ENCODE measurements around the gene HRCT1.

The HRCT1 gene

DNA sequence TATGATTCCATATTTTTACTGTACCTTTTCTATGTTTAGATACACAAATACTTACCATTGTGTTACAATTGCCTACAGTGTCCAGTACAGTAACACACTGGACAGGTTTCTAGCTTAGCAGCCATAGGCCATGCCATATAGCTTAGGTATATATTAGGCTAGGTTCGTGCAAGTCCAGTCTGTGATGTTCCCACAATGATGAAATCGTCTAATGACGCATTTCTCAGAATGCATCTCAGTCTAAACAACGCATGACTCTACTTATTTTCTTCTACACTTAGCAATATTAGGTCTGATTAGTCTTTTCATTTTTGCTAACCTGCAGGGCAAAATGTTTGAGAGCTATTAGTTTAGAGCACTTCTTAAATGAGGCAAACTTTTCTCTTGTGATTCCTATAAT lies 29.3 kb downstream of the HRCT1 start:
- ChIA-PET CTCF (no interaction called here), POLR2A (no interaction called here)
- DNase-seq (ENCODE audit: extremely low spot score) = no peak
- TF ChIP-seq FOXK2 (IDR thresholded peaks at IDR 0.05) (no peak), ARNT (IDR thresholded peaks at IDR 0.05) (no peak), SUZ12 (IDR thresholded peaks at IDR 0.05) (no peak), FOXA1 (IDR thresholded peaks at IDR 0.05) (no peak), ZNF384 (IDR thresholded peaks at IDR 0.05) (no peak), NFRKB (IDR thresholded peaks at IDR 0.05) (no peak), TARDBP (IDR thresholded peaks at IDR 0.05) (no peak), L3MBTL2 (conservative IDR thresholded peaks at IDR 0.05) (no peak), HDGF (IDR thresholded peaks at IDR 0.05; ENCODE audit: borderline replicate concordance) (no peak), FOXM1 (IDR thresholded peaks at IDR 0.05; ENCODE audit: borderline replicate concordance) (no peak)

DNA sequence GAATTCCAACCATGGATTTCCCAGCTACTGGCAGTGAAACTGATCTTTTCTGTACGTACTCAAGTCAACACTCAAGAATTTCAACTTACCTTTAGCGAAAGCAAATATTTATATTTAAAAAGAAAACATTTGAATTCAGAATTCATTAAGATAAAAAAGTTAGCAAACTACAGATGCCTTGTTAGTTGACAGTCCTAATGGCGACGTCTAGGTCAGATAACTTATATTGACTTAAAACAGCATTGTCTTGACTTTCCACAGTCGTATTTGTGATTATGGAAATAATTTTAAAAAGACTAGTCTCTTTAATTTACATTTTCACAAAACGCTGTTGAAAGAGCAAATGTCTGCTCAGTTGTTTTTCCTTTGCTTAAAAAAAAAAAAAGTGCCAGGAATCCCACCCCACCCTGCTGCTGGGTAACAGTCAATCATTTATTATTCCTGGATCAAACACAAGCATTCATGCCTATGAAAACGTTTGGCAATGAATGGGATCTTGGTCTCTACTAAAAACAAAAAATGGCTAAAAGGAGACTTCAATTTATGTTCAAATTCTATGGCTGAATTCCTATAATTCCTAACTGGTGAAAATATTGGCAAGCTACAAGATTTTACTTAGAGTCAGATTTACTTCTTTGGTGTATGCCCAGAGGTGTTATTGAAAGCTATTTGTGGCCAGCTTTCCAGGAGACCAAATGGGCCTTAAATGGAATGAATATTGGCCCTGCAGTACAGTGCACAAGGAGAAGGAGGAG lies 29.9 kb downstream of the HRCT1 start:
- POLR2A ChIA-PET = no interaction called here
- DNase-seq (ENCODE audit: extremely low spot score) = no peak
- TF ChIP-seq LEF1 (IDR thresholded peaks at IDR 0.05; ENCODE audit: borderline replicate concordance) (no peak), HDGF (IDR thresholded peaks at IDR 0.05; ENCODE audit: borderline replicate concordance) (no peak), NFRKB (IDR thresholded peaks at IDR 0.05) (no peak), SP1 (IDR thresholded peaks at IDR 0.05) (no peak), FOXA1 (IDR thresholded peaks at IDR 0.05) (no peak), FOXM1 (IDR thresholded peaks at IDR 0.05; ENCODE audit: borderline replicate concordance) (no peak), CTBP1 (IDR thresholded peaks at IDR 0.05; ENCODE audit: borderline replicate concordance) (no peak), ARNT (IDR thresholded peaks at IDR 0.05) (no peak), FOXK2 (IDR thresholded peaks at IDR 0.05) (no peak), ELF4 (IDR thresholded peaks at IDR 0.05) (no peak), BHLHE40 (IDR thresholded peaks at IDR 0.05; ENCODE audit: borderline replicate concordance) (no peak), ZNF384 (IDR thresholded peaks at IDR 0.05) (no peak), PKNOX1 (IDR thresholded peaks at IDR 0.05) (no peak), SUZ12 (IDR thresholded peaks at IDR 0.05) (no peak), L3MBTL2 (conservative IDR thresholded peaks at IDR 0.05) (no peak), TARDBP (IDR thresholded peaks at IDR 0.05) (no peak)
- CTCF ChIA-PET = no interaction called here

DNA sequence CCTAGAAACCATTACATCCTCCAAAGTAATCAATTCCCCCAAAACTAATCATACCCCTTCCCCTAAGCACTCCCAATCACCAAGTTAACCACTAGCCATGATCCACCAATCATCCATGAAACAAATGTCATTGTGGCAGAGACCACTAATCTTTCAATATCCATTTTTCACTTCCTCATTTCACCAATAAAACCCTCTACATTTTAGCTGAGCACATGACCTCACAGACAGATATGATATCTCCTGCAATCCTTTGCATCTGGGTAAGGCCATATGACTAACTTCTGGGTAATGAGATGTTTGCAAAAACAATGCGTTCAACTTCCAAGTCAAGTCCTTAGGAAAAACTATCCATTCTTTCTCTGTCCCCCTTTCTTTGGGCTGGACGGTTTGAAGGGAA lies 31.2 kb downstream of the HRCT1 start:
- TF ChIP-seq FOXM1 (IDR thresholded peaks at IDR 0.05; ENCODE audit: borderline replicate concordance) (no peak), SP1 (IDR thresholded peaks at IDR 0.05) (no peak), PKNOX1 (IDR thresholded peaks at IDR 0.05) (no peak), ELF4 (IDR thresholded peaks at IDR 0.05) (no peak)
- CTCF ChIA-PET = no interaction called here
- POLR2A ChIA-PET = no interaction called here

DNA sequence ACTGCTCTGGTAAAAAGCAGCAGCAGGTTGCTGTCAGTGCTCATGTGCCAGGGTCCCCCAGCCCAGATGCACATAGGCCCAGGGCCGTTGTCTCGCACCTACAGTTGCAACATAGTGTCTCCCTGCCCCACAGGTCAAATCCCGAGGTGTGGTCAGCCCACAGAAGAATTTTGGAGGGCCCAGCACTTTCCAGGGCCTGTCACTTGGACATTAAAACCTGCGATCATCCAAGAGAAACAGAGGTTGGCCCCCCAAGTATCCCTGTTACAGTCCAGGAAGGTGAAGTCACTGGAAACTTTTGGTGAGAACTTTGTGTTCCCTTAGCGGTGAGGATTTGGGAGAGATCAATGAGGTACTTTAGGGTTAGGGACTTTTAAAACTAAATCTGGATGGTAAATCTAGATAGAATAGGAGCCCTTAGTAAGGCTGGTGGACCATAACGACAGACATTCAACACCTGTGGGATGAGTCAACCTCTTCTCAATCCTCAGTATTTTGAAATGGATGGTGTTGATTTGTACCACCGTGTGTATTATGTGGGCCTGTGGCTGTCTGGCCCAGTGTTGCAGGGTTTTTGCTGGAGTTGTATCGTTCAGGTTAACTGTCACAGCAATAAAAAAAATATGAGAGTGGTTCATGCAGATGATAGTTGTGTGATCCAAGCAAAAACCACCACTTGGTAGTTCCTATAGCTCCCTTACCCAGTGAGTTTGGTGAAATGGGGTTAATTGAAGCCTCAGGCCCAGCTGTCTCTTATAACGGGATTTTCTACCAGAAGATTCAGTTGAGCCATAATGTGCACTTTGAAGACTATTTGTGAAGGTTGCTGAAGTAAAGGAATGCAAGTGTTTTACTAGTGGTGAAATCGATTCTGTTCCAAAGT lies 32.7 kb downstream of the HRCT1 start:
- POLR2A ChIA-PET = no interaction called here
- CTCF ChIA-PET = no interaction called here
- TF ChIP-seq ZNF384 (IDR thresholded peaks at IDR 0.05) (no peak), BHLHE40 (IDR thresholded peaks at IDR 0.05; ENCODE audit: borderline replicate concordance) (no peak), ELF4 (IDR thresholded peaks at IDR 0.05) (no peak), SP1 (IDR thresholded peaks at IDR 0.05) (no peak), FOXA1 (IDR thresholded peaks at IDR 0.05) (no peak), ARNT (IDR thresholded peaks at IDR 0.05) (no peak), LEF1 (IDR thresholded peaks at IDR 0.05; ENCODE audit: borderline replicate concordance) (no peak), SUZ12 (IDR thresholded peaks at IDR 0.05) (no peak), PKNOX1 (IDR thresholded peaks at IDR 0.05) (no peak), TARDBP (IDR thresholded peaks at IDR 0.05) (no peak), CTBP1 (IDR thresholded peaks at IDR 0.05; ENCODE audit: borderline replicate concordance) (no peak), NFRKB (IDR thresholded peaks at IDR 0.05) (no peak), FOXM1 (IDR thresholded peaks at IDR 0.05; ENCODE audit: borderline replicate concordance) (no peak), HDGF (IDR thresholded peaks at IDR 0.05; ENCODE audit: borderline replicate concordance) (no peak), L3MBTL2 (conservative IDR thresholded peaks at IDR 0.05) (no peak), FOXK2 (IDR thresholded peaks at IDR 0.05) (no peak)
- DNase-seq (ENCODE audit: extremely low spot score) = no peak

More for the DNA sequence above, 31.2 kb downstream of the HRCT1 start:
- no peak for DNase-seq (ENCODE audit: extremely low spot score)

GRCh38 chr9:35939679-35940250 lies 33.8 kb downstream of the HRCT1 start:
- POLR2A ChIA-PET = no interaction called here
- no peak for DNase-seq (ENCODE audit: extremely low spot score)
- CTCF ChIA-PET = no interaction called here
- no peak for TF ChIP-seq LEF1 (IDR thresholded peaks at IDR 0.05; ENCODE audit: borderline replicate concordance)
- no peak for TF ChIP-seq FOXA1 (IDR thresholded peaks at IDR 0.05)
- no peak for TF ChIP-seq L3MBTL2 (conservative IDR thresholded peaks at IDR 0.05)
- no peak for TF ChIP-seq NFRKB (IDR thresholded peaks at IDR 0.05)
- TF ChIP-seq FOXK2 (IDR thresholded peaks at IDR 0.05) = no peak
- TF ChIP-seq ELF4 (IDR thresholded peaks at IDR 0.05) = no peak
- TF ChIP-seq BHLHE40 (IDR thresholded peaks at IDR 0.05; ENCODE audit: borderline replicate concordance) = no peak
- no peak for TF ChIP-seq ZNF384 (IDR thresholded peaks at IDR 0.05)
- TF ChIP-seq HDGF (IDR thresholded peaks at IDR 0.05; ENCODE audit: borderline replicate concordance) = no peak
- no peak for TF ChIP-seq FOXM1 (IDR thresholded peaks at IDR 0.05; ENCODE audit: borderline replicate concordance)
- TF ChIP-seq ARNT (IDR thresholded peaks at IDR 0.05) = no peak
- no peak for TF ChIP-seq TARDBP (IDR thresholded peaks at IDR 0.05)
- no peak for TF ChIP-seq PKNOX1 (IDR thresholded peaks at IDR 0.05)
- TF ChIP-seq SP1 (IDR thresholded peaks at IDR 0.05) = no peak
- no peak for TF ChIP-seq CTBP1 (IDR thresholded peaks at IDR 0.05; ENCODE audit: borderline replicate concordance)
- TF ChIP-seq SUZ12 (IDR thresholded peaks at IDR 0.05) = no peak

All from HEK293T (cell line).